ENCODE results near the gene AP1G1.
"Not testable (repeated sequence)": the region's sequence is repeated elsewhere in the genome, so short reads cannot be mapped to it uniquely, and the experiment has no call there.

The AP1G1 gene

GRCh38 chr16:71698491-71698890 lies 110.1 kb downstream of the AP1G1 start:
- no peak for DNase-seq (ENCODE audit: low read depth)

- no peak for DNase-seq (ENCODE audit: low read depth)
Measured at GRCh38 chr16:71693164-71693563, 115.5 kb downstream of the AP1G1 start.

GRCh38 chr16:71689901-71690300 lies 118.7 kb downstream of the AP1G1 start:
- DNase-seq (ENCODE audit: low read depth), result no peak

- no peak for DNase-seq (ENCODE audit: low read depth)
Measured at GRCh38 chr16:71687861-71688260, 120.8 kb downstream of the AP1G1 start.

GRCh38 chr16:71684280-71684679 lies 124.4 kb downstream of the AP1G1 start:
- DNase-seq (ENCODE audit: low read depth), result not testable (repeated sequence)

GRCh38 chr16:71681360-71681759 lies 127.3 kb downstream of the AP1G1 start:
- DNase-seq (ENCODE audit: low read depth), result no peak
